Activated T-cell treated with anti-CD3 and anti-CD28 coated beads, Interleukin-2, amount 50 U/mL, for 24 hours (primary cell): ENCODE results near the gene SH3TC2.

Experiments used
- DNase-seq: peaks from one replicate; pipeline ENCODE4 v3.0.0-alpha.2; 2020
- H3K27ac Mint-ChIP-seq: 2 replicates; pipeline ENCODE4 v1.8.0; 2020; ENCODE audit warnings: mild to moderate bottlenecking, mixed read lengths
- H3K27me3 Mint-ChIP-seq: 2 replicates; pipeline ENCODE4 v1.8.0; 2020; ENCODE audit warnings: mixed read lengths
- H3K36me3 Mint-ChIP-seq: 2 replicates; pipeline ENCODE4 v1.8.0; 2020; ENCODE audit warnings: low read depth, mixed read lengths
- H3K4me1 Mint-ChIP-seq: 2 replicates; pipeline ENCODE4 v1.8.0; 2020; ENCODE audit warnings: low read depth, mixed read lengths
- H3K4me3 Mint-ChIP-seq: 2 replicates; pipeline ENCODE4 v1.8.0; 2020; ENCODE audit warnings: mild to moderate bottlenecking, moderate library complexity, mixed read lengths
- H3K9me3 Mint-ChIP-seq: 2 replicates; pipeline ENCODE4 v1.8.0; 2020; ENCODE audit warnings: mixed read lengths

The SH3TC2 gene

GRCh38 chr5:149046196-149046829, 16.5 kb downstream of the SH3TC2 start:
- Mint-ChIP-seq H3K36me3 (no peaks in the 10 kb centered on the region), H3K9me3 (no peaks in the 10 kb centered on the region), H3K4me3 (no peak overlapping the region), H3K4me1 (no peaks in the 10 kb centered on the region), H3K27me3 (peaks cover 4% of the 10 kb centered on the region), H3K27ac (no peak overlapping the region)
- no peak for DNase-seq

- no peaks in the 10 kb centered on the region for H3K36me3 Mint-ChIP-seq
- no peak for DNase-seq
- H3K9me3 Mint-ChIP-seq: no peaks in the 10 kb centered on the region
- no peak overlapping the region for H3K4me3 Mint-ChIP-seq
- H3K27ac Mint-ChIP-seq: no peak overlapping the region
- H3K4me1 Mint-ChIP-seq: no peaks in the 10 kb centered on the region
- H3K27me3 Mint-ChIP-seq: peaks cover 4% of the 10 kb centered on the region
These were observed 17.8 kb downstream of the SH3TC2 start for GRCh38 chr5:149045089-149045460.

- no peak for DNase-seq
- Mint-ChIP-seq H3K9me3 (no peaks in the 10 kb centered on the region), H3K36me3 (no peaks in the 10 kb centered on the region), H3K4me1 (no peaks in the 10 kb centered on the region), H3K27ac (no peak overlapping the region), H3K4me3 (no peak overlapping the region), H3K27me3 (peaks cover 4% of the 10 kb centered on the region)
These were observed 18.3 kb downstream of the SH3TC2 start for GRCh38 chr5:149044453-149045088.

- Mint-ChIP-seq H3K36me3 (no peaks in the 10 kb centered on the region), H3K27me3 (peaks cover 4% of the 10 kb centered on the region), H3K4me1 (no peaks in the 10 kb centered on the region), H3K9me3 (no peaks in the 10 kb centered on the region), H3K27ac (no peak overlapping the region), H3K4me3 (no peak overlapping the region)
- no peak for DNase-seq
These were observed 19.2 kb downstream of the SH3TC2 start for GRCh38 chr5:149043641-149044040.

GRCh38 chr5:149042865-149043264, 20.0 kb downstream of the SH3TC2 start:
- no peak for DNase-seq
- H3K27me3 Mint-ChIP-seq: peaks cover 4% of the 10 kb centered on the region
- H3K4me1 Mint-ChIP-seq: peaks cover 4% of the 10 kb centered on the region
- H3K9me3 Mint-ChIP-seq: no peaks in the 10 kb centered on the region
- H3K4me3 Mint-ChIP-seq: no peak overlapping the region
- H3K27ac Mint-ChIP-seq: no peak overlapping the region
- no peaks in the 10 kb centered on the region for H3K36me3 Mint-ChIP-seq

GRCh38 chr5:149041242-149041641, 21.6 kb downstream of the SH3TC2 start:
- Mint-ChIP-seq H3K9me3 (no peaks in the 10 kb centered on the region), H3K4me3 (no peak overlapping the region), H3K27ac (no peak overlapping the region), H3K27me3 (peaks cover 7% of the 10 kb centered on the region), H3K4me1 (peaks cover 19% of the 10 kb centered on the region), H3K36me3 (no peaks in the 10 kb centered on the region)
- DNase-seq: no peak

GRCh38 chr5:149040421-149040820, 22.4 kb downstream of the SH3TC2 start:
- Mint-ChIP-seq H3K4me3 (no peak overlapping the region), H3K9me3 (no peaks in the 10 kb centered on the region), H3K4me1 (peaks cover 21% of the 10 kb centered on the region), H3K36me3 (no peaks in the 10 kb centered on the region), H3K27ac (no peak overlapping the region), H3K27me3 (peaks cover 6% of the 10 kb centered on the region)
- DNase-seq: no peak

GRCh38 chr5:149039506-149039905, 23.4 kb downstream of the SH3TC2 start:
- no peak for DNase-seq

GRCh38 chr5:149038336-149039080, 24.4 kb downstream of the SH3TC2 start:
- H3K9me3 Mint-ChIP-seq: no peaks in the 10 kb centered on the region
- H3K27me3 Mint-ChIP-seq: peaks cover 6% of the 10 kb centered on the region
- no peak overlapping the region for H3K4me3 Mint-ChIP-seq
- no peaks in the 10 kb centered on the region for H3K36me3 Mint-ChIP-seq
- DNase-seq: no peak
- H3K27ac Mint-ChIP-seq: no peak overlapping the region
- H3K4me1 Mint-ChIP-seq: peaks cover 21% of the 10 kb centered on the region

More at GRCh38 chr5:149039506-149039905, 23.4 kb downstream of the SH3TC2 start:
- Mint-ChIP-seq H3K27ac (no peak overlapping the region), H3K36me3 (no peaks in the 10 kb centered on the region), H3K4me1 (peaks cover 21% of the 10 kb centered on the region), H3K27me3 (peaks cover 6% of the 10 kb centered on the region), H3K9me3 (no peaks in the 10 kb centered on the region), H3K4me3 (no peak overlapping the region)

GRCh38 chr5:149037817-149038216, 25.0 kb downstream of the SH3TC2 start:
- peaks cover 6% of the 10 kb centered on the region for H3K27me3 Mint-ChIP-seq
- no peak overlapping the region for H3K4me3 Mint-ChIP-seq
- H3K9me3 Mint-ChIP-seq: no peaks in the 10 kb centered on the region

GRCh38 chr5:149036970-149037369, 25.9 kb downstream of the SH3TC2 start:
- no peak for DNase-seq
- Mint-ChIP-seq H3K4me1 (peaks cover 21% of the 10 kb centered on the region), H3K36me3 (no peaks in the 10 kb centered on the region), H3K27ac (peak overlapping the region; percentile 6), H3K27me3 (peaks cover 6% of the 10 kb centered on the region), H3K4me3 (no peak overlapping the region), H3K9me3 (no peaks in the 10 kb centered on the region)

More at GRCh38 chr5:149037817-149038216, 25.0 kb downstream of the SH3TC2 start:
- no peak overlapping the region for H3K27ac Mint-ChIP-seq
- no peak for DNase-seq
- H3K36me3 Mint-ChIP-seq: no peaks in the 10 kb centered on the region
- peaks cover 21% of the 10 kb centered on the region for H3K4me1 Mint-ChIP-seq

GRCh38 chr5:149036168-149036567, 26.7 kb downstream of the SH3TC2 start:
- Mint-ChIP-seq H3K36me3 (no peaks in the 10 kb centered on the region), H3K4me1 (peaks cover 21% of the 10 kb centered on the region), H3K9me3 (no peaks in the 10 kb centered on the region), H3K4me3 (no peak overlapping the region), H3K27me3 (peaks cover 6% of the 10 kb centered on the region), H3K27ac (no peak overlapping the region)
- no peak for DNase-seq

GRCh38 chr5:149035372-149035790, 27.5 kb downstream of the SH3TC2 start:
- Mint-ChIP-seq H3K27ac (no peak overlapping the region), H3K4me1 (peaks cover 21% of the 10 kb centered on the region), H3K4me3 (no peak overlapping the region), H3K9me3 (no peaks in the 10 kb centered on the region), H3K27me3 (peaks cover 6% of the 10 kb centered on the region), H3K36me3 (no peaks in the 10 kb centered on the region)
- DNase-seq: peak; percentile 78

GRCh38 chr5:149030838-149031397, 31.9 kb downstream of the SH3TC2 start:
- Mint-ChIP-seq H3K27me3 (no peaks in the 10 kb centered on the region), H3K27ac (no peak overlapping the region), H3K36me3 (no peaks in the 10 kb centered on the region), H3K4me1 (no peaks in the 10 kb centered on the region), H3K9me3 (no peaks in the 10 kb centered on the region), H3K4me3 (no peak overlapping the region)
- no peak for DNase-seq

- no peaks in the 10 kb centered on the region for H3K9me3 Mint-ChIP-seq
- H3K27me3 Mint-ChIP-seq: no peaks in the 10 kb centered on the region
- H3K27ac Mint-ChIP-seq: no peak overlapping the region
- no peak overlapping the region for H3K4me3 Mint-ChIP-seq
- DNase-seq: no peak
- no peaks in the 10 kb centered on the region for H3K36me3 Mint-ChIP-seq
- H3K4me1 Mint-ChIP-seq: no peaks in the 10 kb centered on the region
These were observed 32.5 kb downstream of the SH3TC2 start for GRCh38 chr5:149030392-149030791.
